ENCODE measurements around the gene POLDIP2.
A peak's percentile ranks its signal among the peaks of the same experiment; 100 is the strongest.

POLDIP2 gene

GRCh38 chr17:28335201-28335958, 21.9 kb downstream of the POLDIP2 start, which contains the start of the genes IFT20 and TNFAIP1:
TSS of gene IFT20 (minus strand) at chr17:28335472. CDS start at chr17:28331985, 3,487 bp downstream.
TSS of gene TNFAIP1 (plus strand) at chr17:28335761. CDS start at chr17:28339522, 3,761 bp downstream.
- DNase-seq, result peak; percentile 91 to 99

- DNase-seq, result no peak
These were observed 22.6 kb downstream of the POLDIP2 start for GRCh38 chr17:28334666-28335200.

- DNase-seq, result no peak
These were observed 23.2 kb downstream of the POLDIP2 start for GRCh38 chr17:28334171-28334570.

GRCh38 chr17:28333083-28333746, 24.1 kb downstream of the POLDIP2 start:
- no peak for DNase-seq

GRCh38 chr17:28331891-28332420, 25.4 kb downstream of the POLDIP2 start:
- DNase-seq, result no peak

GRCh38 chr17:28330671-28331070, 26.7 kb downstream of the POLDIP2 start:
- no peak for DNase-seq

- no peak for DNase-seq
These were observed 29.0 kb downstream of the POLDIP2 start for GRCh38 chr17:28328325-28328724.

- no peak for DNase-seq
These were observed 29.6 kb downstream of the POLDIP2 start for GRCh38 chr17:28327709-28328108.

- DNase-seq, result no peak
These were observed 30.2 kb downstream of the POLDIP2 start for GRCh38 chr17:28327031-28327607.

GRCh38 chr17:28326114-28326513, 31.2 kb downstream of the POLDIP2 start:
- DNase-seq, result no peak

- no peak for DNase-seq
These were observed 32.1 kb downstream of the POLDIP2 start for GRCh38 chr17:28325211-28325610.

GRCh38 chr17:28324781-28325180, 32.5 kb downstream of the POLDIP2 start:
- no peak for DNase-seq

GRCh38 chr17:28324267-28324745, 33.0 kb downstream of the POLDIP2 start:
- no peak for DNase-seq

- no peak for DNase-seq
These were observed 36.9 kb downstream of the POLDIP2 start for GRCh38 chr17:28320215-28321061.

GRCh38 chr17:28319598-28319935, 37.8 kb downstream of the POLDIP2 start:
- no peak for DNase-seq

GRCh38 chr17:28318759-28319597, 38.3 kb downstream of the POLDIP2 start, which contains the start of gene TMEM97:
TSS of gene TMEM97 (plus strand) at chr17:28319200. CDS start at chr17:28319240, 40 bp downstream.
- DNase-seq, result peak; percentile 94 to 96

GRCh38 chr17:28317966-28318758, 39.2 kb downstream of the POLDIP2 start:
- no peak for DNase-seq

GRCh38 chr17:28317099-28317965, 40.0 kb downstream of the POLDIP2 start:
- no peak for DNase-seq
